Muscle layer of colon (tissue), 2 donors: ENCODE results near the gene PAK5.

Source experiments
- H3K27ac ChIP-seq: one replicate; pipeline ENCODE4 v1.7.0; 2013; ENCODE audit warnings: low read depth, mild to moderate bottlenecking, low read length, moderate library complexity
- H3K27me3 ChIP-seq, 2 donors: one replicate each; pipeline ENCODE4 v1.7.0; 2013; ENCODE audit warnings: low read length in 2 of 2, mild to moderate bottlenecking in 2 of 2; ENCODE audit not compliant: insufficient read depth in 2 of 2, control insufficient read depth in 1 of 2
- H3K36me3 ChIP-seq: one replicate; pipeline ENCODE4 v1.7.0; 2013; ENCODE audit warnings: mild to moderate bottlenecking, low read length; ENCODE audit not compliant: insufficient read depth
- H3K4me1 ChIP-seq: one replicate; pipeline ENCODE4 v1.7.0; 2013; ENCODE audit warnings: mild to moderate bottlenecking, low read length; ENCODE audit not compliant: insufficient read depth
- H3K4me3 ChIP-seq, 2 donors: one replicate each; pipeline ENCODE4 v1.7.0; 2013; ENCODE audit warnings: low read length in 2 of 2, low read depth in 1 of 2, mild to moderate bottlenecking in 1 of 2, moderate library complexity in 1 of 2
- H3K9ac ChIP-seq: one replicate; pipeline ENCODE4 v1.7.0; 2013; ENCODE audit warnings: low read length
- H3K9me3 ChIP-seq: one replicate; pipeline ENCODE4 v1.7.0; 2013; ENCODE audit warnings: mild to moderate bottlenecking, low read length
- donor health status: abdominal sarcoma.
- donor health status: Adenocarcinoma of cecum.

The PAK5 gene

DNA sequence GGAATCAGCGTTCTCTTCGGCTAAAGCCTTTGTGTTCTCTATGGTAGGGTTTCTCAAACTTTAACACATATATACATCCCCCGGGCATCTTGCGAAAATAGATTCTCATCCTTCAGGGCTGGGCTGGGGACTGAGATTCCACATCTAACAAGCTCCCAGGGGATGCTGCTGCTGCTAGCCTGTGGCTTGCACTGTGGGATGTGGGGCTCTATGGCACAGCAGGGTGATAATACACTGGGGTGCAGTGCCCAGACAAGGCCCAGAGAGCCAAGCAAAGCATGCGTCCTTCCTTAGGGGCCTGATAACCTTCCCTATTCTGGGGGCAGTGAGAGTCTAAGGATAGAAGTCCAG is 222.4 kb downstream of the PAK5 start:
- Histone ChIP-seq H3K9ac (no peak overlapping the region), H3K27me3 (no peaks in the 10 kb centered on the region), H3K36me3 (no peaks in the 10 kb centered on the region), H3K9me3 (no peaks in the 10 kb centered on the region), H3K27ac (no peak overlapping the region), H3K4me1 (no peaks in the 10 kb centered on the region), H3K4me3 (no peak overlapping the region)

DNA sequence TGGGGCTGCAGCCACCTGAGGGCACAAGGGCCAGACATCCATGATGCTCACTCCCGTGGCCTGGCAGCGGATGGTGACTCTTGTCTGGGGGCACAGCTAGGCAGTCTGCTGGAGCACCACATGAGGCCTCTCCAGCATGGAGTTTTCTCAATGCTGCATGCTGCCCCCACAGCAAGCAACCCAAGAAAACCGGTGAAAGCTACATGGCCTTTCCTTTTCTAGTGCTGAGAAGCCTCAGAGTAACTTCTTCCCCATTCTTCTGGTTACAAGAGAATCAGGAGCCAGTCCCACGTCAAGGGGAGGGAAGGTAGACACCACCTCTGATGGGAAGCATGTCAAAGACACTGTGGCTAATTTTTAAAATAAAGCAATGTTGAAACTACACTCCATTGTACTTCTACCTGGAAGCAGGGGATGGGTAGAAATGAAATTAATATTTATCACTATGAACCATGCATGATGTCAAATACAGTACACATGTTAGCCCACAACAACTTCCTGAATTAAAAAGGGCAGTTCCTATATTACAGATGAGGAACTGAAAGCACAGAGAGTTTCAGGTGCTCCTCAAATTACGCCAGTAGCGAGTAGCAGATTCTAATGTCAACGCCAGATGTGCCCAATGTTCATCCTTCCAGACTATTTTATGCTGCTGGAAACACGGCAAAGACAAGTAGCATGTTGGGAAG is 223.0 kb downstream of the PAK5 start:
- Histone ChIP-seq H3K9ac (no peak overlapping the region), H3K9me3 (no peaks in the 10 kb centered on the region)

GRCh38 chr20:9615118-9615517 is 223.8 kb downstream of the PAK5 start:
- Histone ChIP-seq H3K4me1 (no peaks in the 10 kb centered on the region), H3K9ac (no peak overlapping the region), H3K4me3 (no peak overlapping the region), H3K36me3 (no peaks in the 10 kb centered on the region), H3K27ac (no peak overlapping the region), H3K9me3 (no peaks in the 10 kb centered on the region), H3K27me3 (no peaks in the 10 kb centered on the region)

More for the DNA sequence above, 223.0 kb downstream of the PAK5 start:
- H3K4me1 ChIP-seq = no peaks in the 10 kb centered on the region
- no peak overlapping the region for H3K4me3 ChIP-seq
- no peaks in the 10 kb centered on the region for H3K36me3 ChIP-seq
- no peaks in the 10 kb centered on the region for H3K27me3 ChIP-seq
- no peak overlapping the region for H3K27ac ChIP-seq

GRCh38 chr20:9613871-9614270 is 225.0 kb downstream of the PAK5 start:
- Histone ChIP-seq H3K36me3 (no peaks in the 10 kb centered on the region), H3K9me3 (no peaks in the 10 kb centered on the region), H3K4me1 (no peaks in the 10 kb centered on the region), H3K4me3 (no peak overlapping the region), H3K9ac (no peak overlapping the region), H3K27ac (no peak overlapping the region), H3K27me3 (no peaks in the 10 kb centered on the region)

- Histone ChIP-seq H3K4me1 (no peaks in the 10 kb centered on the region), H3K9me3 (no peaks in the 10 kb centered on the region), H3K27ac (no peak overlapping the region), H3K9ac (no peak overlapping the region), H3K27me3 (no peaks in the 10 kb centered on the region), H3K4me3 (no peak overlapping the region), H3K36me3 (no peaks in the 10 kb centered on the region)
Observed at GRCh38 chr20:9611921-9612320, 227.0 kb downstream of the PAK5 start.

GRCh38 chr20:9610665-9611064 is 228.2 kb downstream of the PAK5 start:
- Histone ChIP-seq H3K4me3 (no peak overlapping the region), H3K4me1 (no peaks in the 10 kb centered on the region), H3K27ac (no peak overlapping the region), H3K9me3 (no peaks in the 10 kb centered on the region), H3K9ac (no peak overlapping the region), H3K36me3 (no peaks in the 10 kb centered on the region), H3K27me3 (no peaks in the 10 kb centered on the region)

DNA sequence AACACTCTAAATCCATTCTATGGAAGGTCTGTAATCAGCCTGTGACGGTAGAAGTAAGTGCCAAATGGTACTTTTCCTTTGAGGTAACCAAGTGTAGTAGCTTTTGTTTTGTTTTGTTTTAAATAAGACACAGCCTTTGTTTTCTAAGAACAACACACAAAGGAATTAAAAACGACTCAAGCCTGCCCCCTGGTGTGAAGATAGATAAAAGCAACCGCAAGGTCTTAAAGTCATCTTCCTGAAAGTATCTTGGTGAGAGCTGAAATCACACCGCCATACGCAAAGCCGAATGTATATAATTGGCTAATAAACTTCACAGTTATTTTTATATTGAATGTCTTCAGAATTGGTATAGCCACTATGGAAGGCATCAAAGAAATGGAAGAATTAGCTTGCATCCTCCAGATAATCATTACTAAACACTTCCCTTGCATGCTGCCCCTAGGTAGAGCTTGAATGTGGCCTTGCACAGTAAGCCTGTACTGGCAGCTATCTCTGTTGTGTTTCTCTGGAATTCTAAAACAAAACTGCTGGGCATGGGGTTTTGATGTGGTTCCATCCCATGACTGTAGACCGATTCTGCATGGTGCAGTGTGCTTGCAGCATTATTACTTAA is 228.9 kb downstream of the PAK5 start:
- H3K36me3 ChIP-seq = no peaks in the 10 kb centered on the region
- no peaks in the 10 kb centered on the region for H3K4me1 ChIP-seq
- no peaks in the 10 kb centered on the region for H3K9me3 ChIP-seq
- no peak overlapping the region for H3K4me3 ChIP-seq
- no peak overlapping the region for H3K9ac ChIP-seq
- no peak overlapping the region for H3K27ac ChIP-seq
- H3K27me3 ChIP-seq = no peaks in the 10 kb centered on the region

DNA sequence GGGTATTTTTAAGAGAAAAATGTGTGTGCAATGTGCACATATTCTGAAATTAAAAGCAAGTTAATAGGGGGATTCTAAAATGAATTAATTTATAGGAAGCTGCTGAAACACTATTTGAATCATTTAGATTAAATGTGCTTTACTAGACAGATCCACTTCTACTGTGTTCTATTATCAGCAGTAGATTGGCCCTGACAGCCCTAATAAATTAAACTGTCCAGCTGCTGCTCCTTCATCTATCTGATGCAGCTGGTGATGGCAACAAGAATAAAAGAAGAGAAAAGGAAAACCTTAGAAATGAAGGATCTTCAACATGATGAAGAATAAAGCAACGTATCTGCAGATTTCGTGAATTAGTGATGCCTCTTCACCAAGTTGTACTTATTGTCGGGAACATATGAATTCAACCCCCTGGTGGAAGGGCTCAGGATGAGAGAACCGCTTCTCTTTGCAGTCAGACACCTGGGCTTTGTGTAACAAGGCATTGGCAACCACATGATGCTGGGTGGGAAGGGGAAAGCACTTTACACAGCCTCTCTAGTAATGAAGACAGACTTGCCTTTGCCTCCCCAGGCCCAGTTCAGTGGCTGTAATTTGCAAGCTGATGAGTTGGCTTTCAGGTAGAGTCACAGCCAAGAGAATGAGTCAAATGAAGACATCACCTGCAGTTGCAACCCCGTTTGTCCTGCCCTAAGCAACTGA is 230.1 kb downstream of the PAK5 start:
- no peaks in the 10 kb centered on the region for H3K4me1 ChIP-seq
- no peaks in the 10 kb centered on the region for H3K9me3 ChIP-seq
- no peaks in the 10 kb centered on the region for H3K36me3 ChIP-seq
- no peak overlapping the region for H3K9ac ChIP-seq
- no peaks in the 10 kb centered on the region for H3K27me3 ChIP-seq
- no peak overlapping the region for H3K27ac ChIP-seq
- no peak overlapping the region for H3K4me3 ChIP-seq

DNA sequence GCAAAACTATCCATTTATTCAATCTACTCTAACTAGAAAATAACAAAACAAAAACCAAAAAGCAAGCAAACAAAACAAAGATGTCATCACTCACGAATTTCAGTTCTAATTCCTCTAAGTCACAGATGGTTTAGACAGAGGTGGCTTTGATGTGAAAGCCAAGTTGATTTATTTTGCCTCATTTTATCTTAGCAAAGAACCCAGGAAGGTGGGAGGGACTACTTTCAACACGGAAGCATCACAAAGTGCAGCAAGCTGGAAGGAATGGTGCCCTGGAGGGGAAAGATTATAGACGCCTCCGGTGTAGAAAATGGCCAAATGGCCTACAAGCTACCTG is 236.1 kb downstream of the PAK5 start:
- no peaks in the 10 kb centered on the region for H3K4me1 ChIP-seq
- H3K36me3 ChIP-seq = no peaks in the 10 kb centered on the region
- no peaks in the 10 kb centered on the region for H3K27me3 ChIP-seq
- no peak overlapping the region for H3K27ac ChIP-seq
- H3K4me3 ChIP-seq = no peak overlapping the region
- no peak overlapping the region for H3K9ac ChIP-seq
- no peaks in the 10 kb centered on the region for H3K9me3 ChIP-seq

- no peak overlapping the region for H3K9ac ChIP-seq
- no peaks in the 10 kb centered on the region for H3K4me1 ChIP-seq
- H3K27ac ChIP-seq = no peak overlapping the region
- H3K36me3 ChIP-seq = no peaks in the 10 kb centered on the region
- no peaks in the 10 kb centered on the region for H3K9me3 ChIP-seq
- no peaks in the 10 kb centered on the region for H3K27me3 ChIP-seq
- H3K4me3 ChIP-seq = no peak overlapping the region
Observed at GRCh38 chr20:9600562-9600961, 238.3 kb downstream of the PAK5 start.

GRCh38 chr20:9597547-9597946 is 241.3 kb downstream of the PAK5 start:
- H3K27ac ChIP-seq = no peak overlapping the region
- H3K4me1 ChIP-seq = no peaks in the 10 kb centered on the region
- no peaks in the 10 kb centered on the region for H3K27me3 ChIP-seq
- no peak overlapping the region for H3K4me3 ChIP-seq
- H3K9ac ChIP-seq = no peak overlapping the region
- H3K36me3 ChIP-seq = no peaks in the 10 kb centered on the region
- H3K9me3 ChIP-seq = no peaks in the 10 kb centered on the region

DNA sequence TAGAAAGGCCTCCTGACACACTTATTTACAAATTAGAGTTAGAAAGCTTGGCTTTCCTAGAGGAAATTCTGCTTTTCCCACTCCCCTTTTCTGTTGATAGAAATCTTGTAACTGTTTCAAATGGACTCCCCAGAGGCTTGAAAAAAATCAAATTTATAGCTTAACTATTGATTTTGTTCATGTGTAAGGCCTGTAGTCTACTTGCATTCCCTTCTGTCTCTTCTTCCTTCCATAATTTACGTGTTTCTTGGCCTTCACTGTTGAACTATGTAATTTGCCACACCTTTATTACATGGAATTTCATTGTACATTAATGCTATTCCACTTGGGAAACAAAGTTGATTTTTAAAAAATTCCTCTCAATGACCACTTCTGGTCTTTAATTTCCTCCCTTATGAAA is 243.1 kb downstream of the PAK5 start:
- H3K36me3 ChIP-seq = no peaks in the 10 kb centered on the region
- no peak overlapping the region for H3K27ac ChIP-seq
- H3K27me3 ChIP-seq = no peaks in the 10 kb centered on the region
- H3K9me3 ChIP-seq = no peaks in the 10 kb centered on the region
- no peak overlapping the region for H3K4me3 ChIP-seq
- H3K4me1 ChIP-seq = no peaks in the 10 kb centered on the region
- no peak overlapping the region for H3K9ac ChIP-seq
